Neuron (in vitro differentiated cells): ENCODE results near the gene RGL2.
A peak's percentile ranks its signal among the peaks of the same experiment; 100 is the strongest.

Experiments used
- H2AFZ ChIP-seq: one replicate; pipeline ENCODE4 v1.6.1; 2013; ENCODE audit warnings: low read depth, mild to moderate bottlenecking, inconsistent platforms, low read length, moderate library complexity
- H3K27me3 ChIP-seq: one replicate; pipeline ENCODE4 v1.6.1; 2013; ENCODE audit warnings: low read length; ENCODE audit not compliant: insufficient read depth
- H3K36me3 ChIP-seq: one replicate; pipeline ENCODE4 v1.6.1; 2013; ENCODE audit warnings: low read length; ENCODE audit not compliant: insufficient read depth
- H3K4me1 ChIP-seq: one replicate; pipeline ENCODE4 v1.6.1; 2013; ENCODE audit warnings: low read length; ENCODE audit not compliant: insufficient read depth
- H3K4me3 ChIP-seq: 2 replicates; pipeline ENCODE4 v1.5.1; 2013; ENCODE audit warnings: mild to moderate bottlenecking, low read length, moderate library complexity
- H3K9me3 ChIP-seq: one replicate; pipeline ENCODE4 v1.6.1; 2013; ENCODE audit warnings: low read length

Gene RGL2

DNA sequence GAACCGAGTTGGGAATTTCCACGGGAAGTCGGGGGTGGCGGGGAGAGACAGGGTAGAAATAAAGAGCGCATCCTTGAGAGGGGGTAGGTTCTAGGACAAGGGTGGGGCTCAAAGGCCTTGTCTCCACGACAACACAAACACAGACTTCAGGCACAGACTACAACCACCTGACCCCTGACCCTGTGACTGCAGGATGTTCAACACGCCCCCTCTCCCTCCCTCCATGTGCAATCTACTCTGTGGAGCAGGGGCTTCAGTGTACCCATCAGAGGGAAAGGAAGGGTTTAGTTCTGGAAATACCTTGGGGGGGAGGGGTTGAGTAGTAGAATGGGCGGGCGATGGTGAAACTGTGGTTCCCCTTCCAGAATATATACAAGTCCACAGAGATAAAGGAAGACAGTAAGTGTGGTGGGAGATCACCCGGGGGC lies 15.8 kb upstream of the RGL2 start:
- H3K4me3 ChIP-seq: peak overlapping the region; percentile 79
- H3K36me3 ChIP-seq: peaks cover 21% of the 10 kb centered on the region
- no peaks in the 10 kb centered on the region for H3K27me3 ChIP-seq
- no peaks in the 10 kb centered on the region for H3K9me3 ChIP-seq
- no peak overlapping the region for H2AFZ ChIP-seq
- peaks cover 38% of the 10 kb centered on the region for H3K4me1 ChIP-seq

DNA sequence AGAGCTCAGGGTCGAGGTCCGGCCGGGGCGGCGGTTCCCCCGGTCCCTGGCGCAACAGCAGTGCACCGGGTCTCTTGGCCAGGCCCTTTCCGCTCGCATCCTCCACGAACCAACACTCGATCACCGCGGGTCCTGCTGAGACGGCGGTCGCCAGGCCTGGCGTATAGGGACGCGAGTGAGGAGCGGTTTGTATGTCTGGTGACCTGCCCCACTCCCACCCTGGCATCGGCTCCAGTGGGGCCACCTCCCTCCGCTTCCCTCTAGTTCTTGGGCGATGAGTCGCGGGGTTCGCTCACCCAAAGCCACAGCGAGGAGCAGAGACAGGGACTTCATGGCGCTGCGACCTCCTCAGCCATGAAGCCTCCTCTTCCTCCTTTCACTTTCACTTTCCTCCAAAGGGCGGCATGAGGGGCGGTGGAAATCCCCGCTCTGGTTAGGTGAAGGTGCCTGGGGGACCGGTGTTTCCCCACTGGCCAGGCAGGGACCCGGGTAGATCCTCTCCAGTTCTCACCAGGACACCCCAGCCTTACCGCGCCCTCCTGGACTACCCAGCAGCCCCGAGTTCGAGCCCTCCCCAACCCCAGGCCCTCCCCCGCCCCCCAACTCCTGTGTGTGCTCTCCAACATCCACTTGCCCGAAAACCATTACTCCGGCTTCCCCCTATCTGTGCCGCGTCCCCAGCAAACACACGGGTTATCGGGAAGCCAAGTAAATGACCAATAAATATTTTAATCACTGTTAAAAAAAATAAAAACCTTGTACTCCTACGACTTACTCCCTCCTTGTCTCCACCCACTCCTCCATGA lies 15.2 kb upstream of the RGL2 start, which contains the start of gene TAPBP:
Gene TAPBP, minus strand, starts transcription at position 370 of the 806 bp plus-strand sequence. Its CDS starts 37 bp downstream, at position 333.
- Histone ChIP-seq H3K4me3 (peak within 1 kb of the TSS; percentile 79), H3K9me3 (no peaks in the 10 kb centered on the region), H3K27me3 (no peaks in the 10 kb centered on the region)

DNA sequence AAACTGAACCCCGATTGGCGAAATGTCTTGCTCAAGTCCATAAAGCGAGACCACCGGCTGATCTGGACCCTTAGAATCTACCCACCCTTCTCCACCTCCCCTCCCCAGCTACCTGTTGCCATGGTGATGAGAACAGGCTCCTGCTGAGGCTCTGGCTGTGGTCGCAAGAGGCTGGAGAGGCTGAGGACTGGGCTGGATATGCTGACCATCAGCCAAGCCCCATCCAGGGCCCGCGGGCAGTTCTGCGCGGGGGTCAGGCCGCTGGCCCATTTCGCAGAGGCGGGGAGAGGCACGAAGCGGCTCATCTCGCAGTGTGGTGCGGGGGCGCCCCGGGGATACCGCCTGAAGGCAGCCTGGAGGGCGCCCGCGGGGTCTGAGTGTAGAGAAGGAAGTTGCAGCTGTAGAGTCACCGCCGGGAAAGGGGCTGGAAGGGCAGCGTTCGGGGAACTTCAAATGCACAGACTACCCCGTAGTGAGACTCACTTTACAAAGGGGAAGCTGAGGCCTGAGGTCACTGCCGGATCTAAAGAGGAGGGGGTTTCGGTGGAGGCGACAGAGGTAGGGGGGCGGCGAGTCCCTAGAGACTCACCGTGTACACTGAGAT lies 14.5 kb upstream of the RGL2 start:
- H3K27me3 ChIP-seq: no peaks in the 10 kb centered on the region
- H3K36me3 ChIP-seq: peaks cover 10% of the 10 kb centered on the region
- peaks cover 25% of the 10 kb centered on the region for H3K4me1 ChIP-seq
- H3K9me3 ChIP-seq: no peaks in the 10 kb centered on the region
- H2AFZ ChIP-seq: peak overlapping the region; percentile 41
- peak overlapping the region; percentile 79 for H3K4me3 ChIP-seq

More for the DNA sequence above, 15.2 kb upstream of the RGL2 start, which contains the start of gene TAPBP:
- peaks cover 32% of the 10 kb centered on the region for H3K4me1 ChIP-seq
- H2AFZ ChIP-seq: peak within 1 kb of the TSS; percentile 41
- peaks cover 14% of the 10 kb centered on the region for H3K36me3 ChIP-seq

- Histone ChIP-seq H3K4me1 (peaks cover 24% of the 10 kb centered on the region), H2AFZ (no peak overlapping the region), H3K27me3 (no peaks in the 10 kb centered on the region), H3K4me3 (peak overlapping the region; percentile 79), H3K9me3 (no peaks in the 10 kb centered on the region), H3K36me3 (peaks cover 10% of the 10 kb centered on the region)
Observed at GRCh38 chr6:33312361-33313104, 13.8 kb upstream of the RGL2 start.

DNA sequence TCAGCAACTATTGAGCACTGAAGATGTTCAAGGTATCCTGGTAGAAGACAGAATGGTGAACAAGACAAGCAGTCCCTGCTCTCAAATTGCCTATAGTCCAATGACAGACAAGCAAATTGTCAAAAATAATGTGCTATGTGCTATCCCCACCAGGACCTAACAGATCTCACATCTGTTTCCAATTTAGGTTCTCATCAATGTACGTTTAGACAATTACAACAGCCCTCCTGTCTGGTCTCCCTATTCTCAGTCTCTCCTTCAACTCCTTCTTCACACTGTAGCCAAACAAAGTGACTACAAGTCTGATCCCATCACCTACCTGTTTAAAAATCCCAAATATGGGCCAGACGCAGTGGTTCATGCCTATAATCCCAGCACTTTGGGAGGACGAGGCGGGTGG lies 7.6 kb upstream of the RGL2 start:
- H3K27me3 ChIP-seq: no peaks in the 10 kb centered on the region
- H3K36me3 ChIP-seq: peaks cover 5% of the 10 kb centered on the region
- H2AFZ ChIP-seq: no peak overlapping the region
- no peaks in the 10 kb centered on the region for H3K9me3 ChIP-seq
- H3K4me1 ChIP-seq: no peaks in the 10 kb centered on the region
- no peak overlapping the region for H3K4me3 ChIP-seq

DNA sequence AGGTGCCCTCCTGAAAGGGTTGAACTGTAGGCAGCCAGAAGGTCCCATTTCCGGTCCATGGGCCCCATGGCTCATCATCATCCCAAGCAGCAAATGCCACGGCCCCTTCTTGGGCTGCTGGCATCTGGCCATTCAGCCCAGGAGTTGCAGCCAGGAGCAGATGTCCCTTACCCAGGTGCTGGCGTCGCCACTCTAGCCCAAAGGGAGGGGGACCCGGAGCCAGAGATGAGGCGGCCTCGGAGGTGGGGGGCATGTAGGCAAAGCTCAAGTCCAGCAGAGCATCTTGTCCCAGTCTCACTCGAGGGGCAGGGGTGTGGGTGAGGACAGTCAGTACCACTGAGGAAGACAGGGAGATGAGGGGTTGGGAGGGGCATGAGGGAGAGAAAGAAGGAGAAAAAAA lies 6.3 kb upstream of the RGL2 start:
- no peak overlapping the region for H3K4me3 ChIP-seq
- no peak overlapping the region for H2AFZ ChIP-seq
- H3K9me3 ChIP-seq: no peaks in the 10 kb centered on the region
- no peaks in the 10 kb centered on the region for H3K4me1 ChIP-seq
- H3K27me3 ChIP-seq: no peaks in the 10 kb centered on the region
- H3K36me3 ChIP-seq: peaks cover 5% of the 10 kb centered on the region

DNA sequence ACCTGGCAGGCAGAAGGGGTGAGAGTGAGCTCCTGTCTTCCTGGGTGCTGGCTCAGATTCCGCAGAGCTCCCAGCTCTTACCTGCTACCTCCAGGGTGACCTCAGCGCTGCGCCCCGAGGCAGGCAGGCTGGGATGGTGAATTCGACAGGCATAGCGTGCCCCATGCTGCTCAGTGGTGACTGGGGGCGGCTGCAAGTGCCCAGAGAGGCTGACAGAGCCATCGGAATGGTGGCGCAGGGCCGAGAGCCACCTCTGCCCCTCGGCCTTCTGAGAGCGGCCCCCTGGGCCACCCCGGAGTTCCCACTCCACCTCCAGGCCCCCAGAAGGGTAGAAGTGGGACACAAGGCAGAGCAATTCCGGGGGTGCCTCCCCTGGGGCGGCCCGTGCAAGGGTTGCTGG lies 5.5 kb upstream of the RGL2 start:
- Histone ChIP-seq H2AFZ (no peak overlapping the region), H3K4me3 (no peak overlapping the region), H3K36me3 (peaks cover 5% of the 10 kb centered on the region), H3K9me3 (no peaks in the 10 kb centered on the region), H3K4me1 (no peaks in the 10 kb centered on the region), H3K27me3 (no peaks in the 10 kb centered on the region)

GRCh38 chr6:33301877-33302276 lies 3.1 kb upstream of the RGL2 start:
- H2AFZ ChIP-seq: no peak overlapping the region
- H3K4me1 ChIP-seq: peaks cover 10% of the 10 kb centered on the region
- no peak overlapping the region for H3K4me3 ChIP-seq
- no peaks in the 10 kb centered on the region for H3K9me3 ChIP-seq
- no peaks in the 10 kb centered on the region for H3K27me3 ChIP-seq
- peaks cover 5% of the 10 kb centered on the region for H3K36me3 ChIP-seq

DNA sequence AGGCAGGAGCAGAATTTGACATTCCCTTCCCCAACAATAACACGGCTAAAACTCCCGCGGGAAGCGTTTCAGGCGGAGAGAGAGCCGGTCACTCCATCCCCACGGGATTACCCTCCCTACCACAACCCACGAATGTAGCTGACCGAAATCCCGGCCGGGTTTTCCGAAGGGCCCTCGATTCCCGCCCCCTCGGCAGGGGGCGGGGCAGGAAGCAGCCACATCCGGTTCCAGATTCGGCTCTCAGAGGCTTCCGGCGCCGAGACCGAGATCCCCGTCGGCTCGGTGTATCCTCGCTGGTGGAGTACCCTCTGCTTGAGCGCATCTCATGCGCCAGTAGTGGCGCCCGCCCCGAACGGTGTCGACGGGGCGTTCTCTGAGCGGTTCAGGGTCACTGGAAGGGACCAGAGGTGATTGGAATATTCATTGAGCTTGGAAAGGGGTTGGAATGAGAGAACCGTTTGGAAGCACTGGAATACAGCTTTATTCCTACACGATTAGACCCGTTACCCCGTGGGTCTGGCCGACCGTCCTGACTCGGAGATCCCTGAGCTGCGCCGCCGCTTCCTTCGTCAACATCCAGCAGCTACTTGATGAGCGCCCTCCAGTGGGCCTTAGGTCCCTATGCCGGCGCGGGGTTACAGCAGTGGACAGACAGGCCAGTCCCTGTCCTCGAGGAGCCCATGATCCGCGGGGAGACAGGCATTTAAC lies 649 bp upstream of the RGL2 start:
- H3K9me3 ChIP-seq: no peaks in the 10 kb centered on the region
- H3K36me3 ChIP-seq: peaks cover 9% of the 10 kb centered on the region
- peak overlapping the region; percentile 87 for H3K4me3 ChIP-seq
- peak overlapping the region; percentile 62 for H2AFZ ChIP-seq
- H3K27me3 ChIP-seq: no peaks in the 10 kb centered on the region
- peaks cover 10% of the 10 kb centered on the region for H3K4me1 ChIP-seq

- no peaks in the 10 kb centered on the region for H3K27me3 ChIP-seq
Observed at GRCh38 chr6:33297956-33298772, 578 bp downstream of the RGL2 start.

GRCh38 chr6:33297406-33297955 lies 1.3 kb downstream of the RGL2 start:
- peaks cover 13% of the 10 kb centered on the region for H3K36me3 ChIP-seq
- H3K4me3 ChIP-seq: peak overlapping the region; percentile 30
- H3K4me1 ChIP-seq: peaks cover 10% of the 10 kb centered on the region
- H3K27me3 ChIP-seq: no peaks in the 10 kb centered on the region
- no peak overlapping the region for H2AFZ ChIP-seq
- no peaks in the 10 kb centered on the region for H3K9me3 ChIP-seq

More at GRCh38 chr6:33297956-33298772, 578 bp downstream of the RGL2 start:
- H2AFZ ChIP-seq: peak overlapping the region; percentile 76
- no peaks in the 10 kb centered on the region for H3K9me3 ChIP-seq
- peak overlapping the region; percentile 87 for H3K4me3 ChIP-seq
- H3K4me1 ChIP-seq: peaks cover 10% of the 10 kb centered on the region
- H3K36me3 ChIP-seq: peaks cover 8% of the 10 kb centered on the region
